GM12878 (cell line): ENCODE results near the gene SEMA4C. TPM values are rescaled to one million over a fixed set of nuclear protein-coding genes. Genes with fewer than 3 reads are reported as not detected.

Experiments
- ATAC-seq: fragments of 200-7000 bp; cut with Tn5 transposase; 3 replicates; pipeline ENCODE4 v1.9.1; 2020; ENCODE audit warnings: mild to moderate bottlenecking, moderate library complexity
- BruUV-seq: library from RNA; stranded (reverse); fragments of 400-500 nt; replicated peaks from 2 replicates; lab custom pipeline; 2021; lab: Mats Ljungman, UMichigan
- CTCF ChIA-PET: fragments of 300-600 bp; sonication (Branson Sonifier 250); formaldehyde crosslinking; extraction: SDS; loops from one replicate; lab custom pipeline; 2021; ENCODE audit warnings: inconsistent platforms; lab: Yijun Ruan, JAX
- POLR2A ChIA-PET: fragments of 350-600 bp; formaldehyde crosslinking; extraction: SDS; loops from one replicate; lab custom pipeline; 2021; ENCODE audit warnings: inconsistent platforms; lab: Charles Lee
- RAD21 ChIA-PET: fragments of 300-600 bp; sonication (Branson Sonifier 250); formaldehyde crosslinking; loops from one replicate; lab custom pipeline; 2023; ENCODE audit warnings: antibody characterized with exemption; ENCODE audit not compliant: unreplicated experiment; lab: Charles Lee
- SMC1A ChIA-PET: fragments of 300-600 bp; sonication (Branson Sonifier 250); formaldehyde crosslinking; loops from one replicate; lab custom pipeline; 2023; ENCODE audit not compliant: unreplicated experiment, uncharacterized antibody; lab: Charles Lee
- DNase-seq: peaks from one replicate; pipeline ENCODE4 v3.0.0-alpha.2; 2011; ENCODE audit warnings: low read depth, low spot score
- FAIRE-seq: peaks from 3 replicates; lab custom pipeline; 2011; peaks lifted over from hg19 to GRCh38; lab: Jason Lieb, UNC
- H2AFZ ChIP-seq: 2 replicates; pipeline ENCODE4 v1.6.0; 2011; ENCODE audit warnings: low read depth, low read length, control low read depth; ENCODE audit not compliant: control insufficient read depth
- H3K27ac ChIP-seq: 2 replicates; pipeline ENCODE4 v1.5.1; 2011; ENCODE audit warnings: control low read depth; ENCODE audit not compliant: control insufficient read depth, insufficient read depth
- H3K27me3 ChIP-seq, 2 experiments: replicated peaks in 1 of 2; 2 replicates each; pipeline versions ENCODE4 v1.6.0 to v1.6.1; 2011; ENCODE audit warnings: low read length in 1 of 2; ENCODE audit not compliant: control insufficient read depth in 2 of 2, insufficient read depth in 2 of 2
- H3K36me3 ChIP-seq, 2 experiments: 2 replicates each; pipeline ENCODE4 v1.5.1; 2011; ENCODE audit warnings: low read length in 1 of 2; ENCODE audit not compliant: control insufficient read depth in 2 of 2, insufficient read depth in 2 of 2
- H3K4me1 ChIP-seq: 2 replicates; pipeline ENCODE4 v1.6.1; 2011; ENCODE audit warnings: mild to moderate bottlenecking, low read length, moderate library complexity, mixed read lengths; ENCODE audit not compliant: control insufficient read depth, insufficient read depth
- H3K4me2 ChIP-seq: 2 replicates; pipeline ENCODE4 v1.6.0; 2011; ENCODE audit warnings: control low read depth; ENCODE audit not compliant: control insufficient read depth, insufficient read depth
- H3K4me3 ChIP-seq: fragments of 200-600 bp; sonication (generic); 2 replicates; pipeline ENCODE4 v1.5.1; 2016
- H3K79me2 ChIP-seq: 2 replicates; pipeline ENCODE4 v1.6.0; 2011; ENCODE audit warnings: low read length; ENCODE audit not compliant: control insufficient read depth, insufficient read depth
- H3K9ac ChIP-seq: 2 replicates; pipeline ENCODE4 v1.8.0; 2011; ENCODE audit warnings: low read length, control low read depth, mixed read lengths; ENCODE audit not compliant: control insufficient read depth, insufficient read depth
- H3K9me3 ChIP-seq: replicated peaks from 3 replicates; pipeline ENCODE4 v1.5.1; 2011; ENCODE audit warnings: mild to moderate bottlenecking, low read length; ENCODE audit not compliant: control insufficient read depth, insufficient read depth
- H4K20me1 ChIP-seq: 2 replicates; pipeline ENCODE4 v1.6.0; 2011; ENCODE audit not compliant: control insufficient read depth, insufficient read depth
- FOXK2 ChIP-seq: fragments of 450-650 bp; IDR thresholded peaks from 2 replicates; pipeline ENCODE4 v1.6.1; 2017; ENCODE audit warnings: mild to moderate bottlenecking, moderate library complexity
- IRF4 ChIP-seq: IDR thresholded peaks from 2 replicates; pipeline ENCODE4 v1.6.1; 2011; ENCODE audit warnings: low read depth, low read length
- PML ChIP-seq: IDR thresholded peaks from 2 replicates; pipeline ENCODE4 v1.6.1; 2012; ENCODE audit warnings: low read length, inconsistent platforms
- POLR2AphosphoS2 ChIP-seq: IDR thresholded peaks from 2 replicates; pipeline ENCODE4 v1.6.1; 2011; ENCODE audit warnings: low read depth, mild to moderate bottlenecking, low read length, improper control_type of control experiment, moderate library complexity
- RAD51 ChIP-seq: fragments of 450-650 bp; IDR thresholded peaks from 2 replicates; pipeline ENCODE4 v1.6.1; 2016; ENCODE audit warnings: moderate library complexity, mild to moderate bottlenecking, inconsistent platforms
- SMC3 ChIP-seq: IDR thresholded peaks from 2 replicates; pipeline ENCODE4 v1.6.1; 2011; ENCODE audit warnings: low read length, improper control_type of control experiment, borderline replicate concordance
- ZNF687 ChIP-seq: fragments of 450-650 bp; IDR thresholded peaks from 2 replicates; pipeline ENCODE4 v1.6.1; 2017; ENCODE audit warnings: mild to moderate bottlenecking, moderate library complexity
- ZZZ3 ChIP-seq: IDR thresholded peaks from 2 replicates; pipeline ENCODE4 v1.6.1; 2011; ENCODE audit warnings: low read depth; ENCODE audit not compliant: control insufficient read depth, insufficient read length
- WGBS: methylation state at CpG from one replicate; pipeline ENCODE4 v1.1.6; 2016; ENCODE audit warnings: low lambda C conversion rate; ENCODE audit not compliant: insufficient replicate concordance, insufficient coverage; ENCODE audit errors: missing lambda C conversion rate; 5-methylcytosine and 5-hydroxymethylcytosine counted together
- in situ Hi-C: fragments of 300-500 bp; cut with MboI; formaldehyde crosslinking; loops from 9 replicates; pipeline ENCODE4 v1.14.3; 2018; ENCODE audit warnings: mixed read lengths
- intact Hi-C: fragments of 100-400 bp; cut with micrococcal nuclease; formaldehyde crosslinking; loops from one replicate; pipeline ENCODE4 v1.14.2; 2022; ENCODE audit not compliant: unreplicated experiment
- polyA plus RNA-seq, 11 experiments: library from polyadenylated mRNA; depleted of rRNA in 4 of 11; unstranded in 6 of 11; stranded (reverse) in 5 of 11; fragments of >200 nt; fragmentation: Nextera tagmentation in 4 of 11; fragmentation: Illumina TruSeq in 1 of 11; extraction: Ambion mirVana in 4 of 11; extraction: Trizol in 1 of 11; gene quantifications; 1 replicate in 1 of 11; 2 replicates in 10 of 11; pipeline versions ENCODE4 v1.2.1 to v1.2.3, GENCODE V29; 2011 to 2016; ENCODE audit warnings: inconsistent platforms in 2 of 11, missing spikeins in 2 of 11, low read depth in 1 of 11
- total RNA-seq, 4 experiments: library from RNA; depleted of rRNA in 3 of 4; stranded (reverse); fragments of >200 nt in 3 of 4; fragmentation: Illumina TruSeq in 1 of 4; extraction: Trizol in 1 of 4; gene quantifications; 2 replicates each; pipeline versions ENCODE4 v1.2.1 to v1.2.3, GENCODE V29; 2013 to 2021
- TF ChIP-seq, protein P1 (sequence below): fragments of 450-650 bp; IDR thresholded peaks from 2 replicates; pipeline ENCODE4 v1.6.1; 2016; ENCODE audit warnings: mild to moderate bottlenecking
- TF ChIP-seq, protein P2 (sequence below), 3 experiments: IDR thresholded peaks in 2 of 3; conservative IDR thresholded peaks in 1 of 3; 2 replicates each; pipeline ENCODE4 v1.5.1; 2011; ENCODE audit warnings: low read depth in 3 of 3, low read length in 3 of 3, mild to moderate bottlenecking in 3 of 3, control low read depth in 2 of 3, moderate library complexity in 2 of 3, inconsistent platforms in 1 of 3, mixed read lengths in 1 of 3; ENCODE audit not compliant: control insufficient read depth in 2 of 3, insufficient read depth in 1 of 3; ENCODE audit errors: extremely low read depth in 1 of 3

Gene SEMA4C
- total and polyA plus RNA-seq, 10 of the 15 experiments (the other 5 are each of a cell fraction or from before 2014, with no cell fraction given), result 0.06 to 21.6 (median 6.8) TPM

- Histone ChIP-seq H4K20me1 (no peaks in the 10 kb centered on the region), H3K9ac (no peak overlapping the region), H3K9me3 (peaks cover 3% of the 10 kb centered on the region; the same call in 2 of the 3 replicates), H3K4me2 (no peak overlapping the region), H3K36me3 (no peaks in the 10 kb centered on the region), H2AFZ (no peak overlapping the region), H3K4me1 (peaks cover 8% of the 10 kb centered on the region), H3K79me2 (no peaks in the 10 kb centered on the region), H3K27me3 (peaks cover 1 to 2% of the 10 kb centered on the region in 2 experiments; a peak in 2 of 4 replicates), H3K27ac (no peak overlapping the region), H3K4me3 (no peak overlapping the region)
- intact Hi-C loops, result no loop called here
- no peak for ATAC-seq
- no peak for FAIRE-seq
- TF ChIP-seq PML, result no peak
- TF ChIP-seq ZZZ3, result no peak
- TF ChIP-seq SMC3, result no peak
- no peak for TF ChIP-seq POLR2AphosphoS2
- TF ChIP-seq, protein P1, sequence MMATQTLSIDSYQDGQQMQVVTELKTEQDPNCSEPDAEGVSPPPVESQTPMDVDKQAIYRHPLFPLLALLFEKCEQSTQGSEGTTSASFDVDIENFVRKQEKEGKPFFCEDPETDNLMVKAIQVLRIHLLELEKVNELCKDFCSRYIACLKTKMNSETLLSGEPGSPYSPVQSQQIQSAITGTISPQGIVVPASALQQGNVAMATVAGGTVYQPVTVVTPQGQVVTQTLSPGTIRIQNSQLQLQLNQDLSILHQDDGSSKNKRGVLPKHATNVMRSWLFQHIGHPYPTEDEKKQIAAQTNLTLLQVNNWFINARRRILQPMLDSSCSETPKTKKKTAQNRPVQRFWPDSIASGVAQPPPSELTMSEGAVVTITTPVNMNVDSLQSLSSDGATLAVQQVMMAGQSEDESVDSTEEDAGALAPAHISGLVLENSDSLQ, result no peak
- no peak for TF ChIP-seq RAD51
- no peak for TF ChIP-seq IRF4
- TF ChIP-seq ZNF687, result no peak
- no peak for TF ChIP-seq FOXK2
- TF ChIP-seq, protein P2, sequence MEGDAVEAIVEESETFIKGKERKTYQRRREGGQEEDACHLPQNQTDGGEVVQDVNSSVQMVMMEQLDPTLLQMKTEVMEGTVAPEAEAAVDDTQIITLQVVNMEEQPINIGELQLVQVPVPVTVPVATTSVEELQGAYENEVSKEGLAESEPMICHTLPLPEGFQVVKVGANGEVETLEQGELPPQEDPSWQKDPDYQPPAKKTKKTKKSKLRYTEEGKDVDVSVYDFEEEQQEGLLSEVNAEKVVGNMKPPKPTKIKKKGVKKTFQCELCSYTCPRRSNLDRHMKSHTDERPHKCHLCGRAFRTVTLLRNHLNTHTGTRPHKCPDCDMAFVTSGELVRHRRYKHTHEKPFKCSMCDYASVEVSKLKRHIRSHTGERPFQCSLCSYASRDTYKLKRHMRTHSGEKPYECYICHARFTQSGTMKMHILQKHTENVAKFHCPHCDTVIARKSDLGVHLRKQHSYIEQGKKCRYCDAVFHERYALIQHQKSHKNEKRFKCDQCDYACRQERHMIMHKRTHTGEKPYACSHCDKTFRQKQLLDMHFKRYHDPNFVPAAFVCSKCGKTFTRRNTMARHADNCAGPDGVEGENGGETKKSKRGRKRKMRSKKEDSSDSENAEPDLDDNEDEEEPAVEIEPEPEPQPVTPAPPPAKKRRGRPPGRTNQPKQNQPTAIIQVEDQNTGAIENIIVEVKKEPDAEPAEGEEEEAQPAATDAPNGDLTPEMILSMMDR (IDR thresholded peaks at IDR 0.05 in 2 of 3, conservative IDR thresholded peaks at IDR 0.05 in 1 of 3; ENCODE audit: control insufficient read depth in 2 of 3, extremely low read depth in 1 of 3, insufficient read depth in 1 of 3, low read depth in 3 of 3, low read length in 3 of 3), result no peak
- 40% methylated on average over 5 of the region's 5 CpGs for WGBS
- ChIA-PET SMC1A (no interaction called here), CTCF (interaction anchor here (1.0 to 1.8 kb wide), 2 partner anchors 28 to 55 kb away, joined by 3 to 6 read pairs; partner anchors contain the start of gene ANKRD39), RAD21 (interaction anchor here (1.0 to 1.9 kb wide), 2 partner anchors 43 to 55 kb away, joined by 3 to 6 read pairs; partner anchors contain the start of genes ANKRD39 and SEMA4C), POLR2A (no interaction called here)
- no TSS peak for BruUV-seq
- DNase-seq, result no peak
- in situ Hi-C loops, result no loop called here
Measured at GRCh38 chr2:96913117-96913397, 43.2 kb upstream of the SEMA4C start.
